Body of pancreas (tissue), 4 donors: ENCODE measurements around the gene IVNS1ABP.

Experiments
- CTCF ChIP-seq, 7 experiments: fragments of 450-650 bp in 4 of 7; fragments of 200-600 bp in 3 of 7; sonication (generic) in 3 of 7; IDR thresholded peaks; one replicate each; pipeline ENCODE4 v1.5.1; 2016 to 2019; ENCODE audit warnings: antibody characterized with exemption in 7 of 7
- POLR2A ChIP-seq, 3 donors: fragments of 450-650 bp; IDR thresholded peaks; one replicate each; pipeline ENCODE4 v1.6.1; 2016; ENCODE audit warnings: antibody characterized with exemption in 3 of 3, mild to moderate bottlenecking in 2 of 3

- TF ChIP-seq POLR2A (IDR thresholded peaks at IDR 0.05), result no peak
- TF ChIP-seq CTCF (IDR thresholded peaks at IDR 0.05), result no peak
Observed at GRCh38 chr1:185300152-185300551, 16.9 kb downstream of the IVNS1ABP start.
